ENCODE data around the gene TRMT10A. TPM values are rescaled to one million over a fixed set of nuclear protein-coding genes. Genes with fewer than 3 reads are reported as not detected.
"Not testable (repeated sequence)": the region's sequence is repeated elsewhere in the genome, so short reads cannot be mapped to it uniquely, and the experiment has no call there.

The TRMT10A gene
- total and polyA plus RNA-seq, 2 donors: 5.6 to 9.8 TPM

- H3K4me3 ChIP-seq (ENCODE audit: low read length in 2 of 2): no peak overlapping the region
- H3K4me1 ChIP-seq (ENCODE audit: control insufficient read depth in 2 of 2, insufficient read depth in 2 of 2, low read length in 2 of 2): no peaks in the 10 kb centered on the region
- H3K27ac ChIP-seq (ENCODE audit: low read depth in 1 of 2, low read length in 1 of 2): no peak overlapping the region
- no peak for DNase-seq (ENCODE audit: low read depth in 6 of 9, low spot score in 9 of 9)
- WGBS: 94% methylated on average over 6 of the region's 6 CpGs
- H3K27me3 ChIP-seq (ENCODE audit: control insufficient read depth in 2 of 2, insufficient read depth in 1 of 2, low read length in 1 of 2): peaks cover under 1 to 3% of the 10 kb centered on the region in 2 donors
- H3K9me3 ChIP-seq (ENCODE audit: control insufficient read depth in 2 of 2, insufficient read depth in 1 of 2, low read length in 1 of 2): no peaks in the 10 kb centered on the region
- H3K36me3 ChIP-seq (ENCODE audit: control insufficient read depth in 2 of 2, insufficient read depth in 2 of 2, low read length in 1 of 2): no peaks in the 10 kb centered on the region
These were observed 8.8 kb upstream of the TRMT10A start for GRCh38 chr4:99572527-99573240.

DNA sequence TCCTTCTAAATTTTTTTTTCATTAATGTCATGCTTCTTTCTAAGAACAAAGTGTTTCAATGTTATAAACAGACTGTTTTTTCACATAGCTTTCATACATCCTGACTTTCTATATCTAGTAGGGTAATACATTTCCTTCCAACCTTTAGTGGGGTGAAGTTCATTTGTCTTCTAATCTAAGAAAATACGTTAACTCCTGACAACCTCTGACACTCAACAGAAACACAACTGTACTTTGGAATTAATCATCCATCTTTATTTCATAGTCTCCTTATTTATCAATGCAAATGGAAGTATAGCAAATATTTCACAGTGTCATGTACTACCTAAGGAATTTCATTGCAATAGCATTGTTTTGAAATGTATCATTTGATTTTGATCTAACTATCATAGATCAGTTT, 8.0 kb upstream of the TRMT10A start:
- Histone ChIP-seq H3K27ac (ENCODE audit: low read depth in 1 of 2, low read length in 1 of 2) (no peak overlapping the region), H3K36me3 (ENCODE audit: control insufficient read depth in 2 of 2, insufficient read depth in 2 of 2, low read length in 1 of 2) (no peaks in the 10 kb centered on the region), H3K4me3 (ENCODE audit: low read length in 2 of 2) (no peak overlapping the region), H3K9me3 (ENCODE audit: control insufficient read depth in 2 of 2, insufficient read depth in 1 of 2, low read length in 1 of 2) (no peaks in the 10 kb centered on the region), H3K4me1 (ENCODE audit: control insufficient read depth in 2 of 2, insufficient read depth in 2 of 2, low read length in 2 of 2) (no peaks in the 10 kb centered on the region), H3K27me3 (ENCODE audit: control insufficient read depth in 2 of 2, insufficient read depth in 1 of 2, low read length in 1 of 2) (peaks cover 3 to 4% of the 10 kb centered on the region in 2 donors)
- no peak for DNase-seq (ENCODE audit: low read depth in 6 of 9, low spot score in 9 of 9)
- 69% methylated on average over 1 of the region's 1 CpG for WGBS

- DNase-seq (ENCODE audit: low read depth in 6 of 9, low spot score in 9 of 9): no peak
- H3K27ac ChIP-seq (ENCODE audit: low read depth in 1 of 2, low read length in 1 of 2): no peak overlapping the region
- no peaks in the 10 kb centered on the region for H3K9me3 ChIP-seq (ENCODE audit: control insufficient read depth in 2 of 2, insufficient read depth in 1 of 2, low read length in 1 of 2)
- peaks cover 3 to 4% of the 10 kb centered on the region in 2 donors for H3K27me3 ChIP-seq (ENCODE audit: control insufficient read depth in 2 of 2, insufficient read depth in 1 of 2, low read length in 1 of 2)
- peaks cover 5 to 6% of the 10 kb centered on the region in 2 donors for H3K4me1 ChIP-seq (ENCODE audit: control insufficient read depth in 2 of 2, insufficient read depth in 2 of 2, low read length in 2 of 2)
- H3K36me3 ChIP-seq (ENCODE audit: control insufficient read depth in 2 of 2, insufficient read depth in 2 of 2, low read length in 1 of 2): no peaks in the 10 kb centered on the region
- H3K4me3 ChIP-seq (ENCODE audit: low read length in 2 of 2): no peak overlapping the region
These were observed 1.1 kb upstream of the TRMT10A start for GRCh38 chr4:99564921-99565320.

DNA sequence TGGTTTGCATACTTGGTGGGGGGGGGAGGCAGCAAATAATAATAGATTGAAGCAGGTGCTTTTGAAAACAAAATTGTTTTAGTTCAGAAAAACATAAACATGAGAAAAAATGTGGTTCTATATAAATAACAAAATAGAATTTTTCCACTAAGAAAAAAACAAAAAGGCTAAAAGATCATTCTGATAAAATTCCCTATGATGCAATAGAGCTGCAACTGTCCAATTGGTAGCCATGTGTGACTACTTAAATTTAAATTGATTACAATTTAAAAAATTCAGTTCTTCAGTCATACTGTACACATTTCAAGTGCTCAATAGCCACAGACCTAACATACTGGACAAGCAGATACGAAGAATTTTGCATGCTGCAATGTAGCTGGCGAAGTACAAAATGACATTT, 11.0 kb downstream of the TRMT10A start:
- H3K36me3 ChIP-seq (ENCODE audit: control insufficient read depth in 2 of 2, insufficient read depth in 2 of 2, low read length in 1 of 2): no peaks in the 10 kb centered on the region
- no peaks in the 10 kb centered on the region for H3K4me1 ChIP-seq (ENCODE audit: control insufficient read depth in 2 of 2, insufficient read depth in 2 of 2, low read length in 2 of 2)
- no peaks in the 10 kb centered on the region for H3K9me3 ChIP-seq (ENCODE audit: control insufficient read depth in 2 of 2, insufficient read depth in 1 of 2, low read length in 1 of 2)
- H3K27ac ChIP-seq (ENCODE audit: low read depth in 1 of 2, low read length in 1 of 2): no peak overlapping the region
- no peak for DNase-seq (ENCODE audit: low read depth in 6 of 9, low spot score in 9 of 9)
- H3K4me3 ChIP-seq (ENCODE audit: low read length in 2 of 2): no peak overlapping the region
- no peaks in the 10 kb centered on the region for H3K27me3 ChIP-seq (ENCODE audit: control insufficient read depth in 2 of 2, insufficient read depth in 1 of 2, low read length in 1 of 2)
- 98% methylated on average over 2 of the region's 2 CpGs for WGBS

DNA sequence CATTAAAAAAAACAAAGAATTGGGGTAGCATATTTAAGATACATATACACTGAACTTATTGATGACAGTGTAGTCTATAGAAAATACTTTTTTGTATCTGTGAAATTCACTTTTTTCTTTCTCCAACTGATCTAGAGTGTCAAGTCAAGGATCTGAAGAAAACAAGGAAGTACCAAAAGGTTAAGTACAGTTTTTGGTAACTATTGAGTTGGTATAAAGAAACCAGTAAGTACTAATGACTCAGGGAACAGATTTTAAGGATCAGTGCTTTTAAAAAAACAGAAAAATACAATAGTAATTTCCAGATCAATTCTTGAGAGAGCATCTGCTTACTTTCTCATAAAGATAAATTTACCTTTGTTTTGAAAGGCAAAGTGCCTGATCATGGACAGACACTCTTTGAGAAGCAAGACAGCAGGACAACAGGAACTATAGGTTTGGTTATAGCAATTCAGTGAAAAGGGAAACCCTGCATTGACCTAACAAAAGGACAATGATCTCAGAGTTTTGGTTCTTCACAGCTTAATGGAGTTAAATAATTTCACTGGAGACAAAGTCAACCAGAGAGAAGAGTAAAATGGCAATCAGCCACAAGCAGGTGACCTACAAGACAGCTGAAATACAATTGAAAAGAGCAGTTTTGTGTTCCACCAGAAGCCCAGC, 23.4 kb downstream of the TRMT10A start:
- H3K27me3 ChIP-seq (ENCODE audit: control insufficient read depth in 2 of 2, insufficient read depth in 1 of 2, low read length in 1 of 2): no peaks in the 10 kb centered on the region
- H3K36me3 ChIP-seq (ENCODE audit: control insufficient read depth in 2 of 2, insufficient read depth in 2 of 2, low read length in 1 of 2): no peaks in the 10 kb centered on the region
- no peaks in the 10 kb centered on the region for H3K4me1 ChIP-seq (ENCODE audit: control insufficient read depth in 2 of 2, insufficient read depth in 2 of 2, low read length in 2 of 2)
- H3K9me3 ChIP-seq (ENCODE audit: control insufficient read depth in 2 of 2, insufficient read depth in 1 of 2, low read length in 1 of 2): peaks cover 0 to 2% of the 10 kb centered on the region in 2 donors
- DNase-seq (ENCODE audit: low read depth in 6 of 9, low spot score in 9 of 9): no peak
- no peak overlapping the region for H3K4me3 ChIP-seq (ENCODE audit: low read length in 2 of 2)
- no peak overlapping the region for H3K27ac ChIP-seq (ENCODE audit: low read depth in 1 of 2, low read length in 1 of 2)

GRCh38 chr4:99537674-99538073, 26.2 kb downstream of the TRMT10A start:
- no peak for DNase-seq (ENCODE audit: low read depth in 6 of 9, low spot score in 9 of 9)
- H3K4me3 ChIP-seq (ENCODE audit: low read length in 2 of 2): no peak overlapping the region
- H3K4me1 ChIP-seq (ENCODE audit: control insufficient read depth in 2 of 2, insufficient read depth in 2 of 2, low read length in 2 of 2): no peaks in the 10 kb centered on the region
- peaks cover 0 to 2% of the 10 kb centered on the region in 2 donors for H3K9me3 ChIP-seq (ENCODE audit: control insufficient read depth in 2 of 2, insufficient read depth in 1 of 2, low read length in 1 of 2)
- H3K36me3 ChIP-seq (ENCODE audit: control insufficient read depth in 2 of 2, insufficient read depth in 2 of 2, low read length in 1 of 2): no peaks in the 10 kb centered on the region
- no peak overlapping the region for H3K27ac ChIP-seq (ENCODE audit: low read depth in 1 of 2, low read length in 1 of 2)
- WGBS: 97% methylated on average over 4 of the region's 4 CpGs
- no peaks in the 10 kb centered on the region for H3K27me3 ChIP-seq (ENCODE audit: control insufficient read depth in 2 of 2, insufficient read depth in 1 of 2, low read length in 1 of 2)

DNA sequence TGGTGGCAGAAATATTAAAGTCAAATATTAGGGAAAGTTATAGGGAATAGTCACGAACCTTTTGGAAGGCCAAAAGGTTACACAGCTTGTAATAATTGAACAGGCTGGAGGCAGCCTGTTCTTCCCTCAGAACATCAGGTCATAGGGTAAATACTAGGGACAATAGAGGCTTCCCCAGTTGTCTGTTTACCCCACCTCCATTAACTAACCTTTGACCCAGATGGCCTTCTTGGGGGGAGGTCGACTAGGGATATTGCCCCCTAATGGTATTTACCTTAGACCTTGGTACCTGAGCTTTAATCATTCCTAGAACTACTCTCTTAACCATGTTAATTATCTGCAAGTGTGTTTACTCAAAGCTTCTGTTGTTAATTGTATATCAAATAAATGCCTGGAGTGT, 27.0 kb downstream of the TRMT10A start:
- DNase-seq (ENCODE audit: low read depth in 6 of 9, low spot score in 9 of 9): no peak
- no peaks in the 10 kb centered on the region for H3K36me3 ChIP-seq (ENCODE audit: control insufficient read depth in 2 of 2, insufficient read depth in 2 of 2, low read length in 1 of 2)
- no peaks in the 10 kb centered on the region for H3K4me1 ChIP-seq (ENCODE audit: control insufficient read depth in 2 of 2, insufficient read depth in 2 of 2, low read length in 2 of 2)
- H3K9me3 ChIP-seq (ENCODE audit: control insufficient read depth in 2 of 2, insufficient read depth in 1 of 2, low read length in 1 of 2): peaks cover 0 to 2% of the 10 kb centered on the region in 2 donors
- no peaks in the 10 kb centered on the region for H3K27me3 ChIP-seq (ENCODE audit: control insufficient read depth in 2 of 2, insufficient read depth in 1 of 2, low read length in 1 of 2)
- no peak overlapping the region for H3K27ac ChIP-seq (ENCODE audit: low read depth in 1 of 2, low read length in 1 of 2)
- 82% methylated on average over 2 of the region's 2 CpGs for WGBS
- no peak overlapping the region for H3K4me3 ChIP-seq (ENCODE audit: low read length in 2 of 2)

DNA sequence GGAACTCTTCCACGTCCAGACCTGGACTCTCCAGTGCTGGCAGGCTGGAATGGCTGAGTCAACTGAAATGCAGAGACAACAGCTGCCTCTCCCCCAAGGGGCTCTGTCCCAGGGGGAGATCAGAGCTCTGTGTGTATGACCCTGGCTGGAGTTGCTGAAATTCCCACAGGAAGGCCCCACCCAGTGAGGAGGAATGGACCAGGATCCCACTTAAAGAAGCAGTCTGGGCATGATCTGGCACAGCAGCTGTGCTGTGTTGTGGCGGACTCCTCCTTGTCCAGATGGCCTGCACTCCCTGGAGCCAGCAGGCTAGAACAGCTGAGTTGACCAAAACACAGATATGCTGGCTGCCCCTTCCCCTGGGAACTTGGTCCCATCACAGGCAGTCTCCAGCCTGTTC, 27.6 kb downstream of the TRMT10A start:
- Histone ChIP-seq H3K27me3 (ENCODE audit: control insufficient read depth in 2 of 2, insufficient read depth in 1 of 2, low read length in 1 of 2) (no peaks in the 10 kb centered on the region), H3K9me3 (ENCODE audit: control insufficient read depth in 2 of 2, insufficient read depth in 1 of 2, low read length in 1 of 2) (peaks cover 0 to 2% of the 10 kb centered on the region in 2 donors), H3K27ac (ENCODE audit: low read depth in 1 of 2, low read length in 1 of 2) (no peak overlapping the region), H3K4me1 (ENCODE audit: control insufficient read depth in 2 of 2, insufficient read depth in 2 of 2, low read length in 2 of 2) (no peaks in the 10 kb centered on the region), H3K36me3 (ENCODE audit: control insufficient read depth in 2 of 2, insufficient read depth in 2 of 2, low read length in 1 of 2) (no peaks in the 10 kb centered on the region), H3K4me3 (ENCODE audit: low read length in 2 of 2) (no peak overlapping the region)
- 94% methylated on average over 2 of the region's 2 CpGs for WGBS
- DNase-seq (ENCODE audit: low read depth in 6 of 9, low spot score in 9 of 9): no peak

GRCh38 chr4:99534699-99535098, 29.1 kb downstream of the TRMT10A start:
- H3K36me3 ChIP-seq (ENCODE audit: control insufficient read depth in 2 of 2, insufficient read depth in 2 of 2, low read length in 1 of 2); H3K4me1 ChIP-seq (ENCODE audit: control insufficient read depth in 2 of 2, insufficient read depth in 2 of 2, low read length in 2 of 2); H3K27ac ChIP-seq (ENCODE audit: low read depth in 1 of 2, low read length in 1 of 2); H3K27me3 ChIP-seq (ENCODE audit: control insufficient read depth in 2 of 2, insufficient read depth in 1 of 2, low read length in 1 of 2); H3K9me3 ChIP-seq (ENCODE audit: control insufficient read depth in 2 of 2, insufficient read depth in 1 of 2, low read length in 1 of 2); DNase-seq (ENCODE audit: low read depth in 6 of 9, low spot score in 9 of 9); H3K4me3 ChIP-seq (ENCODE audit: low read length in 2 of 2): not testable (repeated sequence)
- WGBS: 98% methylated on average over 3 of the region's 3 CpGs
